WTC11 (cell line): ENCODE data around the gene IL2RG. TPM values are rescaled to one million over a fixed set of nuclear protein-coding genes. Genes with fewer than 3 reads are reported as not detected.

Experiments
- ATAC-seq: fragments of 200-7000 bp; cut with Tn5 transposase; 2 replicates; pipeline ENCODE4 v1.10.0; 2021; ENCODE audit warnings: mild to moderate bottlenecking, moderate library complexity
- CTCF ChIA-PET: fragments of 300-600 bp; sonication (Branson Sonifier 250); formaldehyde crosslinking; loops from one replicate; lab custom pipeline; 2021; ENCODE audit warnings: antibody characterized with exemption; lab: Charles Lee
- POLR2A ChIA-PET: fragments of 350-600 bp; sonication (Branson Sonifier 250); formaldehyde crosslinking; loops from one replicate; lab custom pipeline; 2021; ENCODE audit warnings: antibody characterized with exemption; lab: Charles Lee
- DNase-seq: peaks from one replicate; pipeline ENCODE4 v3.0.0; 2021; ENCODE audit warnings: low spot score
- H3K27ac Mint-ChIP-seq: 2 replicates; pipeline ENCODE4 v1.8.0; 2021; ENCODE audit warnings: mixed read lengths
- H3K27me3 Mint-ChIP-seq: 2 replicates; pipeline ENCODE4 v1.8.0; 2021; ENCODE audit warnings: low read depth, mild to moderate bottlenecking, moderate library complexity, mixed read lengths
- H3K36me3 Mint-ChIP-seq: 2 replicates; pipeline ENCODE4 v1.8.0; 2021; ENCODE audit warnings: mixed read lengths
- H3K4me1 Mint-ChIP-seq: 2 replicates; pipeline ENCODE4 v1.8.0; 2022; ENCODE audit warnings: mixed read lengths
- H3K4me3 Mint-ChIP-seq: 2 replicates; pipeline ENCODE4 v1.8.0; 2021; ENCODE audit warnings: mild to moderate bottlenecking, moderate library complexity, mixed read lengths
- H3K9me3 Mint-ChIP-seq: 2 replicates; pipeline ENCODE4 v1.8.0; 2021; ENCODE audit warnings: mixed read lengths
- CREB1 ChIP-seq: sonication (generic); formaldehyde crosslinking; IDR thresholded peaks from 2 replicates; pipeline ENCODE4 v1.8.0; 2023; ENCODE audit warnings: mild to moderate bottlenecking, missing genetic modification reagents
- FOXP1 ChIP-seq: sonication (generic); formaldehyde crosslinking; IDR thresholded peaks from 2 replicates; pipeline ENCODE4 v1.8.0; 2022; ENCODE audit warnings: missing genetic modification reagents, mild to moderate bottlenecking, moderate library complexity, borderline replicate concordance
- MYBL2 ChIP-seq: sonication (generic); formaldehyde crosslinking; IDR thresholded peaks from 2 replicates; pipeline ENCODE4 v1.8.1; 2023; ENCODE audit warnings: mild to moderate bottlenecking, moderate library complexity, missing genetic modification reagents
- NFYB ChIP-seq: sonication (generic); formaldehyde crosslinking; conservative IDR thresholded peaks from 2 replicates; pipeline ENCODE4 v1.8.0; 2022; ENCODE audit warnings: low read depth, missing genetic modification reagents
- SMAD3 ChIP-seq: sonication (generic); formaldehyde crosslinking; IDR thresholded peaks from 2 replicates; pipeline ENCODE4 v1.8.0; 2022; ENCODE audit warnings: missing genetic modification reagents, mild to moderate bottlenecking, borderline replicate concordance
- SMAD4 ChIP-seq: sonication (generic); formaldehyde crosslinking; IDR thresholded peaks from 2 replicates; pipeline ENCODE4 v1.8.0; 2022; ENCODE audit warnings: mild to moderate bottlenecking, missing genetic modification reagents
- TP53 ChIP-seq: sonication (generic); formaldehyde crosslinking; IDR thresholded peaks from 2 replicates; pipeline ENCODE4 v1.8.1; 2023; ENCODE audit warnings: mild to moderate bottlenecking, missing genetic modification reagents
- ZNF232 ChIP-seq: sonication (generic); formaldehyde crosslinking; IDR thresholded peaks from 2 replicates; pipeline ENCODE4 v1.8.0; 2022; ENCODE audit warnings: mild to moderate bottlenecking, missing genetic modification reagents
- total RNA-seq: library from RNA; stranded (reverse); gene quantifications from 3 replicates; pipeline ENCODE4 v1.2.3, GENCODE V29; 2021
- TF ChIP-seq, protein P1 (sequence below): sonication (generic); formaldehyde crosslinking; IDR thresholded peaks from 2 replicates; pipeline ENCODE4 v1.8.0; 2022; ENCODE audit warnings: mild to moderate bottlenecking, missing genetic modification reagents
- TF ChIP-seq, protein P2 (sequence below): sonication (generic); formaldehyde crosslinking; IDR thresholded peaks from 2 replicates; pipeline ENCODE4 v1.8.0; 2022; ENCODE audit warnings: mild to moderate bottlenecking, missing genetic modification reagents
- TF ChIP-seq, protein P3 (sequence below): sonication (generic); formaldehyde crosslinking; IDR thresholded peaks from 2 replicates; pipeline ENCODE4 v1.8.0; 2023; ENCODE audit warnings: missing genetic modification reagents, mild to moderate bottlenecking, borderline replicate concordance
- TF ChIP-seq, protein P4 (sequence below): sonication (generic); formaldehyde crosslinking; IDR thresholded peaks from 2 replicates; pipeline ENCODE4 v1.8.0; 2022; ENCODE audit warnings: mild to moderate bottlenecking, missing genetic modification reagents
- TF ChIP-seq, protein P5 (sequence below): sonication (generic); formaldehyde crosslinking; IDR thresholded peaks from 2 replicates; pipeline ENCODE4 v1.8.1; 2022; ENCODE audit warnings: low read depth, mild to moderate bottlenecking, moderate library complexity, missing genetic modification reagents, borderline replicate concordance
- TF ChIP-seq, protein P6 (sequence below): sonication (generic); formaldehyde crosslinking; IDR thresholded peaks from 2 replicates; pipeline ENCODE4 v1.8.1; 2023; ENCODE audit warnings: mild to moderate bottlenecking, missing genetic modification reagents
- TF ChIP-seq, protein P7 (sequence below): sonication (generic); formaldehyde crosslinking; IDR thresholded peaks from 2 replicates; pipeline ENCODE4 v1.8.1; 2022; ENCODE audit warnings: missing genetic modification reagents, borderline replicate concordance

Gene IL2RG
- total RNA-seq, 1 experiment from 2014 or later = 1.2 TPM

DNA sequence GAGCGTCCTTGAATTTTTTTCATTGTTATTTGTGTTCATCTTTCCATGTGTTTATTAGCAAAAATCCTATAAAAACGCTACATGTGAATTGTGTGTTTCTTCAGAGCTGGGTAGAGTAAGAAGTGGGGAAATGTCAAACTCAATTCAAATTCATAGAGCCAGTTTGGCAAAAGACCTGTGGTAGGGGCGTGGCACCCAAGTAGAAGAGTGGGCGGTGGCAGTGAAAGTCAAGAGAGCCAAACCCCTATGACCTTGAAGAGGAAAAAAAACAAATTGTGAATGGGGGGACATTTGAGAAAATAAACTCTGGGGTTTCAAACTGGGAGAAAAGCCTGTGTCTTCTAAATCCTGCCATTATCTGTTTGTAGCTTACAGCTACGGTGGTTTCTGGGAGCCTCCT, 20.1 kb downstream of the IL2RG start:
- ChIA-PET CTCF (no interaction called here), POLR2A (no interaction called here)
- Mint-ChIP-seq H3K4me1 (peaks cover 14% of the 10 kb centered on the region), H3K27me3 (no peaks in the 10 kb centered on the region), H3K27ac (no peak overlapping the region), H3K36me3 (no peaks in the 10 kb centered on the region), H3K4me3 (no peak overlapping the region), H3K9me3 (no peaks in the 10 kb centered on the region)
- no peak for DNase-seq
- TF ChIP-seq, protein P1, sequence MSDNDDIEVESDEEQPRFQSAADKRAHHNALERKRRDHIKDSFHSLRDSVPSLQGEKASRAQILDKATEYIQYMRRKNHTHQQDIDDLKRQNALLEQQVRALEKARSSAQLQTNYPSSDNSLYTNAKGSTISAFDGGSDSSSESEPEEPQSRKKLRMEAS (CRISPR knock-in tag) = no peak
- TF ChIP-seq MYBL2 (CRISPR knock-in tag) (no peak), NFYB (no peak), SMAD3 (CRISPR knock-in tag) (no peak), TP53 (CRISPR knock-in tag) (no peak), SMAD4 (CRISPR knock-in tag) (no peak), FOXP1 (no peak), ZNF232 (CRISPR knock-in tag) (no peak), CREB1 (no peak)
- TF ChIP-seq, protein P2, sequence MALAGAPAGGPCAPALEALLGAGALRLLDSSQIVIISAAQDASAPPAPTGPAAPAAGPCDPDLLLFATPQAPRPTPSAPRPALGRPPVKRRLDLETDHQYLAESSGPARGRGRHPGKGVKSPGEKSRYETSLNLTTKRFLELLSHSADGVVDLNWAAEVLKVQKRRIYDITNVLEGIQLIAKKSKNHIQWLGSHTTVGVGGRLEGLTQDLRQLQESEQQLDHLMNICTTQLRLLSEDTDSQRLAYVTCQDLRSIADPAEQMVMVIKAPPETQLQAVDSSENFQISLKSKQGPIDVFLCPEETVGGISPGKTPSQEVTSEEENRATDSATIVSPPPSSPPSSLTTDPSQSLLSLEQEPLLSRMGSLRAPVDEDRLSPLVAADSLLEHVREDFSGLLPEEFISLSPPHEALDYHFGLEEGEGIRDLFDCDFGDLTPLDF (CRISPR knock-in tag) = no peak
- TF ChIP-seq, protein P3, sequence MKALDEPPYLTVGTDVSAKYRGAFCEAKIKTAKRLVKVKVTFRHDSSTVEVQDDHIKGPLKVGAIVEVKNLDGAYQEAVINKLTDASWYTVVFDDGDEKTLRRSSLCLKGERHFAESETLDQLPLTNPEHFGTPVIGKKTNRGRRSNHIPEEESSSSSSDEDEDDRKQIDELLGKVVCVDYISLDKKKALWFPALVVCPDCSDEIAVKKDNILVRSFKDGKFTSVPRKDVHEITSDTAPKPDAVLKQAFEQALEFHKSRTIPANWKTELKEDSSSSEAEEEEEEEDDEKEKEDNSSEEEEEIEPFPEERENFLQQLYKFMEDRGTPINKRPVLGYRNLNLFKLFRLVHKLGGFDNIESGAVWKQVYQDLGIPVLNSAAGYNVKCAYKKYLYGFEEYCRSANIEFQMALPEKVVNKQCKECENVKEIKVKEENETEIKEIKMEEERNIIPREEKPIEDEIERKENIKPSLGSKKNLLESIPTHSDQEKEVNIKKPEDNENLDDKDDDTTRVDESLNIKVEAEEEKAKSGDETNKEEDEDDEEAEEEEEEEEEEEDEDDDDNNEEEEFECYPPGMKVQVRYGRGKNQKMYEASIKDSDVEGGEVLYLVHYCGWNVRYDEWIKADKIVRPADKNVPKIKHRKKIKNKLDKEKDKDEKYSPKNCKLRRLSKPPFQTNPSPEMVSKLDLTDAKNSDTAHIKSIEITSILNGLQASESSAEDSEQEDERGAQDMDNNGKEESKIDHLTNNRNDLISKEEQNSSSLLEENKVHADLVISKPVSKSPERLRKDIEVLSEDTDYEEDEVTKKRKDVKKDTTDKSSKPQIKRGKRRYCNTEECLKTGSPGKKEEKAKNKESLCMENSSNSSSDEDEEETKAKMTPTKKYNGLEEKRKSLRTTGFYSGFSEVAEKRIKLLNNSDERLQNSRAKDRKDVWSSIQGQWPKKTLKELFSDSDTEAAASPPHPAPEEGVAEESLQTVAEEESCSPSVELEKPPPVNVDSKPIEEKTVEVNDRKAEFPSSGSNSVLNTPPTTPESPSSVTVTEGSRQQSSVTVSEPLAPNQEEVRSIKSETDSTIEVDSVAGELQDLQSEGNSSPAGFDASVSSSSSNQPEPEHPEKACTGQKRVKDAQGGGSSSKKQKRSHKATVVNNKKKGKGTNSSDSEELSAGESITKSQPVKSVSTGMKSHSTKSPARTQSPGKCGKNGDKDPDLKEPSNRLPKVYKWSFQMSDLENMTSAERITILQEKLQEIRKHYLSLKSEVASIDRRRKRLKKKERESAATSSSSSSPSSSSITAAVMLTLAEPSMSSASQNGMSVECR = no peak
- TF ChIP-seq, protein P4, sequence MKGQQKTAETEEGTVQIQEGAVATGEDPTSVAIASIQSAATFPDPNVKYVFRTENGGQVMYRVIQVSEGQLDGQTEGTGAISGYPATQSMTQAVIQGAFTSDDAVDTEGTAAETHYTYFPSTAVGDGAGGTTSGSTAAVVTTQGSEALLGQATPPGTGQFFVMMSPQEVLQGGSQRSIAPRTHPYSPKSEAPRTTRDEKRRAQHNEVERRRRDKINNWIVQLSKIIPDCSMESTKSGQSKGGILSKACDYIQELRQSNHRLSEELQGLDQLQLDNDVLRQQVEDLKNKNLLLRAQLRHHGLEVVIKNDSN (CRISPR knock-in tag) = no peak
- TF ChIP-seq, protein P5, sequence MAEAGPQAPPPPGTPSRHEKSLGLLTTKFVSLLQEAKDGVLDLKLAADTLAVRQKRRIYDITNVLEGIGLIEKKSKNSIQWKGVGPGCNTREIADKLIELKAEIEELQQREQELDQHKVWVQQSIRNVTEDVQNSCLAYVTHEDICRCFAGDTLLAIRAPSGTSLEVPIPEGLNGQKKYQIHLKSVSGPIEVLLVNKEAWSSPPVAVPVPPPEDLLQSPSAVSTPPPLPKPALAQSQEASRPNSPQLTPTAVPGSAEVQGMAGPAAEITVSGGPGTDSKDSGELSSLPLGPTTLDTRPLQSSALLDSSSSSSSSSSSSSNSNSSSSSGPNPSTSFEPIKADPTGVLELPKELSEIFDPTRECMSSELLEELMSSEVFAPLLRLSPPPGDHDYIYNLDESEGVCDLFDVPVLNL = no peak
- TF ChIP-seq, protein P6, sequence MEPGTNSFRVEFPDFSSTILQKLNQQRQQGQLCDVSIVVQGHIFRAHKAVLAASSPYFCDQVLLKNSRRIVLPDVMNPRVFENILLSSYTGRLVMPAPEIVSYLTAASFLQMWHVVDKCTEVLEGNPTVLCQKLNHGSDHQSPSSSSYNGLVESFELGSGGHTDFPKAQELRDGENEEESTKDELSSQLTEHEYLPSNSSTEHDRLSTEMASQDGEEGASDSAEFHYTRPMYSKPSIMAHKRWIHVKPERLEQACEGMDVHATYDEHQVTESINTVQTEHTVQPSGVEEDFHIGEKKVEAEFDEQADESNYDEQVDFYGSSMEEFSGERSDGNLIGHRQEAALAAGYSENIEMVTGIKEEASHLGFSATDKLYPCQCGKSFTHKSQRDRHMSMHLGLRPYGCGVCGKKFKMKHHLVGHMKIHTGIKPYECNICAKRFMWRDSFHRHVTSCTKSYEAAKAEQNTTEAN = no peak
- no peak for ATAC-seq

DNA sequence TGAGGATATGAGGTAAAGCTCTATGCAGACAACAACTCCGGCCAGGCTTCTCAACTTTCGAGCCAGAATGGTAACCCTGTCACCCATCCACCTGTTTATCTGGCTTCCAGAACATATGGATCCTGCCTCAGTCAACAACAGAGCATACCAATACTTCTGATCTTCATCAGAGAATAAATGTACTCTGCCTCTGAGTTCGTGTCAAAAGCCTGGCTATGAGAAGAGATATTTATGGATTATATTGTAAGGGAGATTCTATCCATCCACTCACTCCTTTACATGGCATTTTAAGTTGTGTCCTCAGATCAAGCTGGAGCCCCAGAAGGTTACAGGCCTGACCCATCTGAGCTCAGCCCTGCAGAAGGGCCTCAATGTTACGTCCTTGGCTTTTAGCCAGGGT, 25.5 kb downstream of the IL2RG start:
- Mint-ChIP-seq H3K4me1 (peaks cover 3% of the 10 kb centered on the region; the same call in 1 of the 2 replicates), H3K36me3 (no peaks in the 10 kb centered on the region), H3K27me3 (no peaks in the 10 kb centered on the region), H3K27ac (no peak overlapping the region), H3K9me3 (no peaks in the 10 kb centered on the region), H3K4me3 (no peak overlapping the region)
- CTCF ChIA-PET = interaction anchor here (0.6 kb wide), 1 partner anchor 88 kb away, joined by 6 read pairs; no protein-coding TSS in a partner anchor
- ATAC-seq (no peak), DNase-seq (no peak)
- TF ChIP-seq, protein P7, sequence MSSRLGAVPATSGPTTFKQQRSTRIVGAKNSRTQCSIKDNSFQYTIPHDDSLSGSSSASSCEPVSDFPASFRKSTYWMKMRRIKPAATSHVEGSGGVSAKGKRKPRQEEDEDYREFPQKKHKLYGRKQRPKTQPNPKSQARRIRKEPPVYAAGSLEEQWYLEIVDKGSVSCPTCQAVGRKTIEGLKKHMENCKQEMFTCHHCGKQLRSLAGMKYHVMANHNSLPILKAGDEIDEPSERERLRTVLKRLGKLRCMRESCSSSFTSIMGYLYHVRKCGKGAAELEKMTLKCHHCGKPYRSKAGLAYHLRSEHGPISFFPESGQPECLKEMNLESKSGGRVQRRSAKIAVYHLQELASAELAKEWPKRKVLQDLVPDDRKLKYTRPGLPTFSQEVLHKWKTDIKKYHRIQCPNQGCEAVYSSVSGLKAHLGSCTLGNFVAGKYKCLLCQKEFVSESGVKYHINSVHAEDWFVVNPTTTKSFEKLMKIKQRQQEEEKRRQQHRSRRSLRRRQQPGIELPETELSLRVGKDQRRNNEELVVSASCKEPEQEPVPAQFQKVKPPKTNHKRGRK = no peak
- POLR2A ChIA-PET = no interaction called here
